RWPE2 (cell line): ENCODE data around the gene NPPB.

ENCODE experiments used
- ATAC-seq: fragments of 200-7000 bp; cut with Tn5 transposase; 3 replicates; pipeline ENCODE4 v1.9.1; 2021; ENCODE audit warnings: low read depth
- DNase-seq: peaks from one replicate; pipeline ENCODE4 v3.0.0-alpha.2; 2020; ENCODE audit warnings: low spot score
- H3K27ac ChIP-seq: fragments of 450-650 bp; 2 replicates; pipeline ENCODE4 v1.5.1; 2017; ENCODE audit warnings: mild to moderate bottlenecking; ENCODE audit not compliant: poor library complexity, severe bottlenecking
- H3K27me3 ChIP-seq: fragments of 250-450 bp; sonication (Bioruptor Pico); 2 replicates; pipeline ENCODE4 v1.5.1; 2021; ENCODE audit warnings: mild to moderate bottlenecking, moderate library complexity; ENCODE audit not compliant: insufficient read depth, poor library complexity, severe bottlenecking
- H3K36me3 ChIP-seq: fragments of 250-450 bp; sonication (Bioruptor Pico); 2 replicates; pipeline ENCODE4 v1.5.1; 2020; ENCODE audit warnings: low read depth, mild to moderate bottlenecking, moderate library complexity
- H3K4me1 ChIP-seq: fragments of 250-450 bp; sonication (Bioruptor Pico); 2 replicates; pipeline ENCODE4 v1.5.1; 2021; ENCODE audit warnings: mild to moderate bottlenecking, moderate library complexity; ENCODE audit not compliant: insufficient read depth, poor library complexity, severe bottlenecking
- H3K4me3 ChIP-seq: fragments of 250-450 bp; sonication (Bioruptor Pico); 2 replicates; pipeline ENCODE4 v1.5.1; 2021; ENCODE audit warnings: mild to moderate bottlenecking, moderate library complexity; ENCODE audit not compliant: severe bottlenecking
- H3K9me3 ChIP-seq: fragments of 250-450 bp; sonication (Bioruptor Pico); 2 replicates; pipeline ENCODE4 v1.5.1; 2021; ENCODE audit warnings: mild to moderate bottlenecking, moderate library complexity; ENCODE audit not compliant: severe bottlenecking
- CTCF ChIP-seq: fragments of 450-650 bp; IDR thresholded peaks from one replicate; pipeline ENCODE4 v1.5.1; 2017; ENCODE audit warnings: mild to moderate bottlenecking, moderate library complexity; ENCODE audit not compliant: poor library complexity, severe bottlenecking

NPPB gene

GRCh38 chr1:11869650-11870207 lies 11.0 kb upstream of the NPPB start:
- H3K9me3 ChIP-seq: no peaks in the 10 kb centered on the region
- DNase-seq (no peak), ATAC-seq (no peak)
- no peaks in the 10 kb centered on the region for H3K4me1 ChIP-seq
- no peak for TF ChIP-seq CTCF
- no peaks in the 10 kb centered on the region for H3K27me3 ChIP-seq
- no peak overlapping the region for H3K27ac ChIP-seq
- no peaks in the 10 kb centered on the region for H3K36me3 ChIP-seq
- H3K4me3 ChIP-seq: no peak overlapping the region

- H3K36me3 ChIP-seq: no peaks in the 10 kb centered on the region
- ATAC-seq: no peak
- H3K27ac ChIP-seq: no peak overlapping the region
- H3K27me3 ChIP-seq: no peaks in the 10 kb centered on the region
- DNase-seq: no peak
- no peak for TF ChIP-seq CTCF
- H3K4me3 ChIP-seq: no peak overlapping the region
- no peaks in the 10 kb centered on the region for H3K9me3 ChIP-seq
- no peaks in the 10 kb centered on the region for H3K4me1 ChIP-seq
Measured at GRCh38 chr1:11869104-11869503, 10.4 kb upstream of the NPPB start.

- no peaks in the 10 kb centered on the region for H3K27me3 ChIP-seq
- ATAC-seq (no peak), DNase-seq (no peak)
- no peaks in the 10 kb centered on the region for H3K4me1 ChIP-seq
- no peak overlapping the region for H3K27ac ChIP-seq
- TF ChIP-seq CTCF: no peak
- H3K9me3 ChIP-seq: no peaks in the 10 kb centered on the region
- H3K4me3 ChIP-seq: no peak overlapping the region
- no peaks in the 10 kb centered on the region for H3K36me3 ChIP-seq
Measured at GRCh38 chr1:11868331-11868980, 9.7 kb upstream of the NPPB start.

GRCh38 chr1:11862890-11863289 lies 4.1 kb upstream of the NPPB start:
- no peak overlapping the region for H3K27ac ChIP-seq
- no peak overlapping the region for H3K4me3 ChIP-seq
- no peak for TF ChIP-seq CTCF
- no peaks in the 10 kb centered on the region for H3K4me1 ChIP-seq
- H3K36me3 ChIP-seq: no peaks in the 10 kb centered on the region
- DNase-seq (no peak), ATAC-seq (peak; percentile 60)
- H3K27me3 ChIP-seq: peaks cover 28% of the 10 kb centered on the region
- no peaks in the 10 kb centered on the region for H3K9me3 ChIP-seq

GRCh38 chr1:11860587-11860986 lies 1.8 kb upstream of the NPPB start:
- no peak for TF ChIP-seq CTCF
- no peak for ATAC-seq
- no peaks in the 10 kb centered on the region for H3K4me1 ChIP-seq
- H3K36me3 ChIP-seq: no peaks in the 10 kb centered on the region
- DNase-seq: no peak
- H3K27ac ChIP-seq: no peak overlapping the region
- no peak overlapping the region for H3K4me3 ChIP-seq
- no peaks in the 10 kb centered on the region for H3K9me3 ChIP-seq
- H3K27me3 ChIP-seq: peaks cover 46% of the 10 kb centered on the region
